ENCODE results near the gene PRSS33.

PRSS33 gene

GRCh38 chr16:2740476-2740875 lies 46.9 kb downstream of the PRSS33 start:
- no peak overlapping the region for H3K4me3 ChIP-seq (ENCODE audit: low read depth, low read length)
- TF ChIP-seq CTCF (IDR thresholded peaks at IDR 0.05; ENCODE audit: low read depth, low read length, missing control alignments) = no peak
- DNase-seq (ENCODE audit: low read depth) = no peak

GRCh38 chr16:2739625-2740430 lies 47.5 kb downstream of the PRSS33 start:
- no peak overlapping the region for H3K4me3 ChIP-seq (ENCODE audit: low read depth, low read length)
- no peak for DNase-seq (ENCODE audit: low read depth)
- no peak for TF ChIP-seq CTCF (IDR thresholded peaks at IDR 0.05; ENCODE audit: low read depth, low read length, missing control alignments)

GRCh38 chr16:2738615-2739014 lies 48.7 kb downstream of the PRSS33 start:
- no peak for DNase-seq (ENCODE audit: low read depth)
- TF ChIP-seq CTCF (IDR thresholded peaks at IDR 0.05; ENCODE audit: low read depth, low read length, missing control alignments) = no peak
- no peak overlapping the region for H3K4me3 ChIP-seq (ENCODE audit: low read depth, low read length)

- DNase-seq (ENCODE audit: low read depth) = no peak
- TF ChIP-seq CTCF (IDR thresholded peaks at IDR 0.05; ENCODE audit: low read depth, low read length, missing control alignments) = no peak
- no peak overlapping the region for H3K4me3 ChIP-seq (ENCODE audit: low read depth, low read length)
Measured at GRCh38 chr16:2737895-2738418, 49.4 kb downstream of the PRSS33 start.

GRCh38 chr16:2737238-2737605 lies 50.1 kb downstream of the PRSS33 start:
- no peak for TF ChIP-seq CTCF (IDR thresholded peaks at IDR 0.05; ENCODE audit: low read depth, low read length, missing control alignments)
- DNase-seq (ENCODE audit: low read depth) = no peak

GRCh38 chr16:2736476-2737237 lies 50.7 kb downstream of the PRSS33 start:
- no peak for TF ChIP-seq CTCF (IDR thresholded peaks at IDR 0.05; ENCODE audit: low read depth, low read length, missing control alignments)
- no peak overlapping the region for H3K4me3 ChIP-seq (ENCODE audit: low read depth, low read length)
- DNase-seq (ENCODE audit: low read depth) = no peak

More at GRCh38 chr16:2737238-2737605, 50.1 kb downstream of the PRSS33 start:
- no peak overlapping the region for H3K4me3 ChIP-seq (ENCODE audit: low read depth, low read length)
